Mucosa of rectum (tissue), 2 donors: ENCODE measurements around the gene MXD1.

Source experiments
- H3K27ac ChIP-seq, 2 donors: one replicate each; pipeline ENCODE4 v1.7.0; 2013; ENCODE audit warnings: inconsistent platforms in 2 of 2, low read depth in 2 of 2, low read length in 2 of 2
- H3K27me3 ChIP-seq, 2 donors: one replicate each; pipeline ENCODE4 v1.7.0; 2013; ENCODE audit warnings: low read length in 2 of 2; ENCODE audit not compliant: control insufficient read depth in 2 of 2, insufficient read depth in 2 of 2
- H3K36me3 ChIP-seq, 2 donors: one replicate each; pipeline ENCODE4 v1.7.0; 2013; ENCODE audit warnings: low read length in 2 of 2; ENCODE audit not compliant: control insufficient read depth in 2 of 2, insufficient read depth in 2 of 2
- H3K4me1 ChIP-seq, 2 donors: one replicate each; pipeline ENCODE4 v1.7.0; 2013; ENCODE audit warnings: low read length in 2 of 2, mild to moderate bottlenecking in 1 of 2; ENCODE audit not compliant: control insufficient read depth in 2 of 2, insufficient read depth in 2 of 2
- H3K4me3 ChIP-seq, 2 donors: one replicate each; pipeline ENCODE4 v1.7.0; 2013; ENCODE audit warnings: low read length in 2 of 2
- H3K9ac ChIP-seq, 2 donors: one replicate each; pipeline ENCODE4 v1.7.0; 2013; ENCODE audit warnings: low read length in 2 of 2, low read depth in 1 of 2, mild to moderate bottlenecking in 1 of 2
- H3K9me3 ChIP-seq, 2 donors: one replicate each; pipeline ENCODE4 v1.7.0; 2013; ENCODE audit warnings: low read length in 2 of 2; ENCODE audit not compliant: control insufficient read depth in 2 of 2
- donor health status: healthy.
- donor health status: Normal muscosa, but diverticular disease.

MXD1 gene

DNA sequence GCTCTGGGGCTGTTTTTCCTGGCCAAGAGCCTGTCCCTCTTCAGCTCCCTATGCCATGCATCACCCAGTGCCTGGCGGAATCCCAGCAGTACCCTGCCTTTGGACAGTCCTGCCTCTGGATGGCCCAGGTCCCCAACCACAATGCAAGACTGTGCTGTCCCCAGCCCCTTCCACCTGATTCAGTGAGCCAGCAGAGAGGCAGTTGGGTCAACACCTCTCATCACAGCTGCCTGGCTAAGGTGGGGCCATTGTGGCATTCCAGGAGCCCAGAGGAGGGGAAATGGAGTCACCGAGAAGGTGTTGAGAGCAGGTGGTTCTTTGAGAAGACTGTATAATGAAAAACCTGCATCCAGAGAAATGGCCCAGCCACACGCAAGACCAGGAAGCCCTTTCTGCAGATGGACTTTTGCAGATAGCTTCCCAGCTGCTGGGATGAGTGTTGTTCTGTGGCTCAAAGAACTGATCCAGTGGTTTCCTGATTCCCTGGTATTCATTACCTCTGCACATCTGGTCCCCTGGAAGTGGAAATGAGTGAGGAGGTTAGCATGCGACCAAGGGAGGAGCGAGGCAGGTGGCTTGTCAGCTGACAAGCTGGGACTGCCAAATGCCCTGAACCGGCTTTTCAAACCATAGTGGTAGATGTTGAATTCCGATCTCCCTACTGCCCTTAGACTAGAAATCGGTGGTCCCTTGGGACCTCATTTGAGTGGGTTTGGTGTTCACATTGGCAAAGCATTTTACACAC lies 48.2 kb downstream of the MXD1 start:
- H3K4me1 ChIP-seq, result peaks cover 8 to 10% of the 10 kb centered on the region in 2 donors
- no peaks in the 10 kb centered on the region for H3K27me3 ChIP-seq
- no peaks in the 10 kb centered on the region for H3K9me3 ChIP-seq
- H3K4me3 ChIP-seq, result no peak overlapping the region
- H3K36me3 ChIP-seq, result no peaks in the 10 kb centered on the region
- H3K27ac ChIP-seq, result peak overlapping the region in 1 of 2 donors; percentile 56
- H3K9ac ChIP-seq, result no peak overlapping the region

DNA sequence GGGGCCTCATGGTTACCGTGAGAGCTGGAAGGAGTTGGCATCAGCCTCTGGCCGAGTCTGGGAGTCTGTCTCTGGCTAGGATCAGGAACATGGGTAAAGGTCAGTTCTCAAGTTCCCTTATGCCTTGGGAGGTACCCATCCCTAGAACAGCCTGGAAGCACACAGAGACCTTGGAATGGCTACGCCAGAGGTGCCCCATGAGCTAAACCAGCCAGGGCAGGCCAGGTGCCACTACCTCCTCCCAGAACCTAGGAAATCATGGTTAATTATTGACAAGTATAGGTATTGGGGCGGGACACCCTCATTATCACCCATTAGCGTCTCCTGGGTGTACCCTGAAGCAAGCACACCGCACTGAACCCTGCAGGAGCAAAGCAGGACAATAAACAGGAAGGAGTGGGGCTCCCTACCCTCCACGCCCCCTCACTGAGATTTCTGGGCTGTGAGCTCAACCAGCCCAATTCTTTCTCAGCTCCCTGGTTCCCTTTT lies 49.5 kb downstream of the MXD1 start:
- Histone ChIP-seq H3K27ac (peak overlapping the region; percentile 56 to 83), H3K27me3 (no peaks in the 10 kb centered on the region), H3K4me1 (peaks cover 8 to 10% of the 10 kb centered on the region in 2 donors), H3K4me3 (no peak overlapping the region), H3K9me3 (no peaks in the 10 kb centered on the region), H3K36me3 (no peaks in the 10 kb centered on the region), H3K9ac (peak overlapping the region in 1 of 2 donors; percentile 46)

GRCh38 chr2:69965756-69966445 lies 51.0 kb downstream of the MXD1 start:
- no peaks in the 10 kb centered on the region for H3K27me3 ChIP-seq
- H3K36me3 ChIP-seq, result no peaks in the 10 kb centered on the region
- H3K27ac ChIP-seq, result no peak overlapping the region
- no peak overlapping the region for H3K9ac ChIP-seq
- no peaks in the 10 kb centered on the region for H3K9me3 ChIP-seq
- no peak overlapping the region for H3K4me3 ChIP-seq
- H3K4me1 ChIP-seq, result peaks cover 8 to 10% of the 10 kb centered on the region in 2 donors

DNA sequence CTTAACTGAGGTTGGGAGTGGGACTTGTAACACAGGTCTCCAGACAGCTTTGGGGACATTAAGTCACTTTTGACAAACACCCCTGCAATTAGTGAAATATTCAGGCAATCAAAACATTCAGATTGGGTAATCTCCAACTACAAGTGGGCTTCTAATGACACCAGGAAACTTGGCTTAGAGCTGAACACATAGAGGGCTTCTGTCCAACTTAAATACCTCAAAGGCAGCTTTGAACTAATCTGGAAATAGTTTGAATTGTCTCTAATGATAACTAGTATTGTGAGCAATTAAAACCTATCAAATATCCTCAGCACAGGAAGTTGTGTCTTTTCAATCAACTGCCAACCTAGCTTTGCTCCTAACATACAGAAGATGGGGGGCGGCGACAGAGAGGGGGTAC lies 51.6 kb downstream of the MXD1 start:
- Histone ChIP-seq H3K36me3 (no peaks in the 10 kb centered on the region), H3K4me3 (no peak overlapping the region), H3K27me3 (no peaks in the 10 kb centered on the region), H3K9ac (no peak overlapping the region), H3K9me3 (no peaks in the 10 kb centered on the region), H3K27ac (no peak overlapping the region), H3K4me1 (peaks cover 8 to 10% of the 10 kb centered on the region in 2 donors)

DNA sequence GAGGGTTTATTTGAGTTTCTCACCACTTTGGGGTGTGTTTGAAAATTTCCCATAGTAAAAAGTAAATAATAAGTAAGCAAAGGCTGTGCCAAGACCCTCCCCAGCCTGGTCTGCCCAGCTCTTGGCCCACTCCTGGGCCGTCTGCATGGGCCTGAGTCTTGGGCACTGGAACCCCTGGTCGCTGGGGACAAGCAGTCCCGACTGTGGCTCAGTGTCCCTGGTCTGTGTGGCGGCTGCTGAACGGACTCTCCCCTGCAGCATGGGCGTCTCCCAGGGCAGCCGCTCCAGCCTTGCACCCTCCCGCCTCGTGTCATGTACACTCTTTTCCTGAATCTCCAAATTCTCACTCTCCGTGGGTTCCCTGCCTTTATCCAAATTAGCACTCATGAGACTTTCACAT lies 53.7 kb downstream of the MXD1 start:
- Histone ChIP-seq H3K27me3 (no peaks in the 10 kb centered on the region), H3K9ac (no peak overlapping the region), H3K4me1 (peaks cover 8 to 10% of the 10 kb centered on the region in 2 donors), H3K27ac (no peak overlapping the region), H3K36me3 (no peaks in the 10 kb centered on the region), H3K4me3 (no peak overlapping the region), H3K9me3 (no peaks in the 10 kb centered on the region)

GRCh38 chr2:69969126-69969983 lies 54.4 kb downstream of the MXD1 start:
- Histone ChIP-seq H3K9ac (no peak overlapping the region), H3K27me3 (no peaks in the 10 kb centered on the region), H3K27ac (no peak overlapping the region), H3K4me3 (no peak overlapping the region), H3K4me1 (peaks cover 4 to 5% of the 10 kb centered on the region in 2 donors), H3K36me3 (no peaks in the 10 kb centered on the region), H3K9me3 (no peaks in the 10 kb centered on the region)

- H3K9me3 ChIP-seq, result no peaks in the 10 kb centered on the region
- H3K9ac ChIP-seq, result no peak overlapping the region
- no peaks in the 10 kb centered on the region for H3K27me3 ChIP-seq
- no peak overlapping the region for H3K4me3 ChIP-seq
- H3K4me1 ChIP-seq, result no peaks in the 10 kb centered on the region
- H3K27ac ChIP-seq, result no peak overlapping the region
- H3K36me3 ChIP-seq, result no peaks in the 10 kb centered on the region
These were observed 55.1 kb downstream of the MXD1 start for GRCh38 chr2:69969991-69970390.

GRCh38 chr2:69972822-69973221 lies 57.9 kb downstream of the MXD1 start:
- no peaks in the 10 kb centered on the region for H3K4me1 ChIP-seq
- no peaks in the 10 kb centered on the region for H3K36me3 ChIP-seq
- H3K4me3 ChIP-seq, result no peak overlapping the region
- no peaks in the 10 kb centered on the region for H3K9me3 ChIP-seq
- no peaks in the 10 kb centered on the region for H3K27me3 ChIP-seq
- H3K9ac ChIP-seq, result no peak overlapping the region
- no peak overlapping the region for H3K27ac ChIP-seq

DNA sequence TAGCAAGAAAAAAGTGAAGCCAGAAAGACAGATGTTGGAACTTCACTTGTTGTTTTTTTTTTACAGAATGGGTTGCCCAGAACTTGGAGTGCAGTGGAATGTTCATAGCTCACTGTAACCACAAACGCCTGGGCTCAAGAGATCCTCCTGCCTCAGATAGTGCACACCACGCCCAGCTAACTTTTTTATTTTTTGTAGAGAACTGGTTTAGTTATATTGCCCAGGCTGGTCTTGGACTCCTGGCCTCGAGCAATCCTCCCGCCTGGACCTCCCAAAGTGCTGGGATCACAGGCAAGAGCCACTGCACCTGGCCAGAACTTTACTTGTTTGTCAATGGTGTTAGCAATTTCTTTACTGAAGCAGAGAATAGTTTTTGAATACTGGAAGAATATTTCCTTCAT lies 58.4 kb downstream of the MXD1 start:
- Histone ChIP-seq H3K9me3 (no peaks in the 10 kb centered on the region), H3K36me3 (no peaks in the 10 kb centered on the region), H3K4me1 (no peaks in the 10 kb centered on the region), H3K9ac (no peak overlapping the region), H3K4me3 (no peak overlapping the region), H3K27ac (no peak overlapping the region), H3K27me3 (no peaks in the 10 kb centered on the region)
